ENCODE data around the gene STK17B. TPM values are rescaled to one million over a fixed set of nuclear protein-coding genes. Genes with fewer than 3 reads are reported as not detected.

STK17B gene
- total RNA-seq, 1 donor from 2014 or later, result 89.3 TPM

DNA sequence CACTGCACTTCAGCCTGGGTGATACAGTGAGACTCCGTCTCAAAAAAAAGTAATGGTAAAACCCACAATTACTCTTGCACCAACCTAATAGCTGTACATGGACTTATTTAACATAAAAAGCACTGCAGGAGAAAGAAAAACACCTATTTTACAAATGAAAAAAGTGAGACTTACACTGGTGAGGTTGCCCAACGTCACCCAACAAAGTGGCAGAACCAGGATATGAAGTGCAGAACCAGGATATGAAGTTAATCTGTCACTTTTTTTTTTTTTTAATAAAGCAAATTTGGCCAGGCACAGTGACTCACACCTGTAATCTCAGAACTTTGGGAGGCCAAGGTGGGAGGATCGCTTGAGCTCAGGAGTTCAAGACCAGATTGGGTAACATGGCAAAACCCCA, 13.5 kb upstream of the STK17B start:
- TF ChIP-seq, protein P1, sequence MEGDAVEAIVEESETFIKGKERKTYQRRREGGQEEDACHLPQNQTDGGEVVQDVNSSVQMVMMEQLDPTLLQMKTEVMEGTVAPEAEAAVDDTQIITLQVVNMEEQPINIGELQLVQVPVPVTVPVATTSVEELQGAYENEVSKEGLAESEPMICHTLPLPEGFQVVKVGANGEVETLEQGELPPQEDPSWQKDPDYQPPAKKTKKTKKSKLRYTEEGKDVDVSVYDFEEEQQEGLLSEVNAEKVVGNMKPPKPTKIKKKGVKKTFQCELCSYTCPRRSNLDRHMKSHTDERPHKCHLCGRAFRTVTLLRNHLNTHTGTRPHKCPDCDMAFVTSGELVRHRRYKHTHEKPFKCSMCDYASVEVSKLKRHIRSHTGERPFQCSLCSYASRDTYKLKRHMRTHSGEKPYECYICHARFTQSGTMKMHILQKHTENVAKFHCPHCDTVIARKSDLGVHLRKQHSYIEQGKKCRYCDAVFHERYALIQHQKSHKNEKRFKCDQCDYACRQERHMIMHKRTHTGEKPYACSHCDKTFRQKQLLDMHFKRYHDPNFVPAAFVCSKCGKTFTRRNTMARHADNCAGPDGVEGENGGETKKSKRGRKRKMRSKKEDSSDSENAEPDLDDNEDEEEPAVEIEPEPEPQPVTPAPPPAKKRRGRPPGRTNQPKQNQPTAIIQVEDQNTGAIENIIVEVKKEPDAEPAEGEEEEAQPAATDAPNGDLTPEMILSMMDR (IDR thresholded peaks at IDR 0.05), result no peak
- no peaks in the 10 kb centered on the region for H3K4me1 Mint-ChIP-seq (ENCODE audit: unreplicated experiment)
- no peak for DNase-seq (ENCODE audit: extremely low spot score, unreplicated experiment)
- no peaks in the 10 kb centered on the region for H3K27me3 Mint-ChIP-seq (ENCODE audit: unreplicated experiment)
- no peak overlapping the region for H3K27ac Mint-ChIP-seq (ENCODE audit: unreplicated experiment)
- no peaks in the 10 kb centered on the region for H3K36me3 Mint-ChIP-seq (ENCODE audit: unreplicated experiment)
- no peak overlapping the region for H3K4me3 Mint-ChIP-seq (ENCODE audit: unreplicated experiment)
- no peaks in the 10 kb centered on the region for H3K9me3 Mint-ChIP-seq (ENCODE audit: unreplicated experiment)

DNA sequence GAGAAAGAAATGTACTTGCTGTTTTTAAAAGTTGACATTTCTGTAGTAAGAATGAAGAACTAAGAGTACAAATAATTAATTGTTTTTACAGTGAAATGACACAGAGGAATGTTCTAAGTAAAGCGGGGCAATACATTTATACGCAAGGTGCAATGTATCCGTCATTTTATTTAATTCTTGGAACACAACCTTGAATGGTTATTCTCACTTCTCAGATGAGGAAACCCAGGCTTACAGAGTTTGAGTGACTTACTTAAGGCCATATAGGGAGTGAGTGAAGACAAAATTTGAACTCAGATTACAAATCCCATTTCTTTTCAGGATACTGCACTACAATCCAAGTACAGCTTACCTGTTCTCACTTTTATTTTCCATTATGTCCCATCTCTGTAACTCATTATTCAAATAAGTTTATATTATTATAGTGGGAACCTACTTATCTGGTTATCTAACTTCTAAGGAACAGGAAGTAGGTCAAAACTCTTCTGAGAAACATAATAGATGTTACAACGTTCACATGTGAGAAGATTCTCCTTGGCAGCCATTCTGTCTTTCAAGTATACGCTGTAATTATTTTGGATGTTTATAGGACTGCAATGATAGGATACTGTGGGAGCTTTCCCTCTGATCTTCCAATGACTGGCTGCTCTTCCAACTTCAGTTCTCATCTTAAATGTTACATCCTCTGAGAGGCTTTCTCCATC, 12.3 kb upstream of the STK17B start:
- H3K9me3 Mint-ChIP-seq (ENCODE audit: unreplicated experiment), result no peaks in the 10 kb centered on the region
- TF ChIP-seq, protein P1 (IDR thresholded peaks at IDR 0.05), result no peak
- H3K4me1 Mint-ChIP-seq (ENCODE audit: unreplicated experiment), result no peaks in the 10 kb centered on the region
- H3K36me3 Mint-ChIP-seq (ENCODE audit: unreplicated experiment), result no peaks in the 10 kb centered on the region
- H3K4me3 Mint-ChIP-seq (ENCODE audit: unreplicated experiment), result no peak overlapping the region
- no peak for DNase-seq (ENCODE audit: extremely low spot score, unreplicated experiment)
- H3K27me3 Mint-ChIP-seq (ENCODE audit: unreplicated experiment), result no peaks in the 10 kb centered on the region
- no peak overlapping the region for H3K27ac Mint-ChIP-seq (ENCODE audit: unreplicated experiment)

DNA sequence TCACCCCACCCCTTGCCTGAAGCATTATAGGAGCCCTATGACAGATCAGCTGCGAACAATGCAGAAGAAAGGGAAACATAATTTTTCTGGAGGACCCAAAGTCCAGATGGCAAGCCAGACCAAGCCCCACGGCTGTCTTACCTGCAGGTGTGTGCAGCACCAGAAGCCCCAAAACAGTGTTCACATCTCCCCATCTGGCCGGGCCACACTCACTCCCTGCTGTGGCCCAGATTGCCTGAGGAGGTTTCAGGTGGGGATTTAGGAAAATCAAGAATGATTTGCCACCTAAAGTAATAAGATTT, 11.7 kb upstream of the STK17B start:
- no peaks in the 10 kb centered on the region for H3K4me1 Mint-ChIP-seq (ENCODE audit: unreplicated experiment)
- H3K4me3 Mint-ChIP-seq (ENCODE audit: unreplicated experiment), result no peak overlapping the region
- no peak overlapping the region for H3K27ac Mint-ChIP-seq (ENCODE audit: unreplicated experiment)
- H3K27me3 Mint-ChIP-seq (ENCODE audit: unreplicated experiment), result no peaks in the 10 kb centered on the region
- H3K9me3 Mint-ChIP-seq (ENCODE audit: unreplicated experiment), result no peaks in the 10 kb centered on the region
- no peaks in the 10 kb centered on the region for H3K36me3 Mint-ChIP-seq (ENCODE audit: unreplicated experiment)
- DNase-seq (ENCODE audit: extremely low spot score, unreplicated experiment), result no peak
- TF ChIP-seq, protein P1 (IDR thresholded peaks at IDR 0.05), result no peak

DNA sequence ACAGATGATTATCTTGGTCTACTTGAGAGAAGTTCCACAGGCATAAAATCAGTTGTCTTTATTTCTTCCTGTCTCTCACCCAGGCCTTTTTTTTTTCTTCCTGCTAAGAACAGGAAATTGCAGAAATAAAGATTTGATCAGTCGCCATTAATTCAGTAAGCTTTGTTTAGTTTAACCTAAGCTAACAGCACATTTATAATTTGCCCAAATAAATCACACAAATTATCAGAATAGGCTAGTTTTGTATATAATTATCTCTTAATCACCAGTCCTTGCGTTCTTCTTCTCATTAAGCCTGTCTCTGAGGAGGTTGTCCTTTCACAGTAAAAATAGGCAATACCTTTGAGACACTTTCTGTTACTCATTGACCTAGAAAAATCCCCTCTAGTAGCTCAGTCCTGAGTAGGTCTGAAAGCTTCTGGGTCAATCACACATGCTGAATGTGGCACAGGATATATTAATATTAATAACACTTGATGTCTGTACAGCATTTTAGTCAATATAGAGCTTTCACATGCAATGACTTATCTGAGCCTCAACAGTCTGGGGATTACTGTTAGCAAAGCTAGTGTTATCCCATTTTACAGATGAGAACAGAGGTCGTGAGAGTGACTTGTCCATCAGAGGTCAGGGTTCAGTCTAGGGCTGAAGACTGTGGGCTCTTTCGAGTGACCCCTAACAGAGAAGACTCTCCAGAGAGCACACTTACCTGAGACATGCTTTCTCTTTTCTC, 11.2 kb upstream of the STK17B start:
- no peak overlapping the region for H3K4me3 Mint-ChIP-seq (ENCODE audit: unreplicated experiment)
- DNase-seq (ENCODE audit: extremely low spot score, unreplicated experiment), result no peak

DNA sequence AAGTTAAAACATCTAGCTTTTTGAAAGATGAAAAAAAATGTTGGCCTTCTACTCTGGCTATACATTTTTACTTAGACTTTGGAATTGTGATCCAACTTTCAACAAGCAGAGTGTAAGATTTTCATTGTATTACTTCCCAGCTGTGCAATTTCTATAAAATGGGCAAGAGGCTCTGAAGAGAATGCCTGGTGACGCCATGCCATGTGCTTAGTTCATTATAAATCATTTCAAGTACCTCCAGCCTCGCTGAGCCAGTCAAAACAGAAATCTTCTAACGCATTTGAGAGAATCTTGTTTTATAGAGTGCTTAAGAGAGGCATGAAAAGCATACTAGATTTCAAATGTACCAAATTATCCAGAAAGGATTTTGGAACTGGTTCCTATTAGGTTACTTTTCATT, 10.1 kb upstream of the STK17B start:
- TF ChIP-seq, protein P1 (IDR thresholded peaks at IDR 0.05), result no peak
- H3K4me3 Mint-ChIP-seq (ENCODE audit: unreplicated experiment), result no peak overlapping the region
- no peak for DNase-seq (ENCODE audit: extremely low spot score, unreplicated experiment)
- no peaks in the 10 kb centered on the region for H3K36me3 Mint-ChIP-seq (ENCODE audit: unreplicated experiment)
- H3K27ac Mint-ChIP-seq (ENCODE audit: unreplicated experiment), result no peak overlapping the region
- H3K9me3 Mint-ChIP-seq (ENCODE audit: unreplicated experiment), result no peaks in the 10 kb centered on the region
- H3K27me3 Mint-ChIP-seq (ENCODE audit: unreplicated experiment), result no peaks in the 10 kb centered on the region
- H3K4me1 Mint-ChIP-seq (ENCODE audit: unreplicated experiment), result no peaks in the 10 kb centered on the region

More for the DNA sequence above, 11.2 kb upstream of the STK17B start:
- TF ChIP-seq, protein P1 (IDR thresholded peaks at IDR 0.05), result no peak
- no peaks in the 10 kb centered on the region for H3K36me3 Mint-ChIP-seq (ENCODE audit: unreplicated experiment)
- H3K4me1 Mint-ChIP-seq (ENCODE audit: unreplicated experiment), result no peaks in the 10 kb centered on the region
- no peaks in the 10 kb centered on the region for H3K9me3 Mint-ChIP-seq (ENCODE audit: unreplicated experiment)
- H3K27ac Mint-ChIP-seq (ENCODE audit: unreplicated experiment), result no peak overlapping the region
- H3K27me3 Mint-ChIP-seq (ENCODE audit: unreplicated experiment), result no peaks in the 10 kb centered on the region
